ENCODE results near the gene AATK. TPM values are rescaled to one million over a fixed set of nuclear protein-coding genes. Genes with fewer than 3 reads are reported as not detected.

AATK gene
- total RNA-seq, 1 experiment from 2014 or later, result not detected

DNA sequence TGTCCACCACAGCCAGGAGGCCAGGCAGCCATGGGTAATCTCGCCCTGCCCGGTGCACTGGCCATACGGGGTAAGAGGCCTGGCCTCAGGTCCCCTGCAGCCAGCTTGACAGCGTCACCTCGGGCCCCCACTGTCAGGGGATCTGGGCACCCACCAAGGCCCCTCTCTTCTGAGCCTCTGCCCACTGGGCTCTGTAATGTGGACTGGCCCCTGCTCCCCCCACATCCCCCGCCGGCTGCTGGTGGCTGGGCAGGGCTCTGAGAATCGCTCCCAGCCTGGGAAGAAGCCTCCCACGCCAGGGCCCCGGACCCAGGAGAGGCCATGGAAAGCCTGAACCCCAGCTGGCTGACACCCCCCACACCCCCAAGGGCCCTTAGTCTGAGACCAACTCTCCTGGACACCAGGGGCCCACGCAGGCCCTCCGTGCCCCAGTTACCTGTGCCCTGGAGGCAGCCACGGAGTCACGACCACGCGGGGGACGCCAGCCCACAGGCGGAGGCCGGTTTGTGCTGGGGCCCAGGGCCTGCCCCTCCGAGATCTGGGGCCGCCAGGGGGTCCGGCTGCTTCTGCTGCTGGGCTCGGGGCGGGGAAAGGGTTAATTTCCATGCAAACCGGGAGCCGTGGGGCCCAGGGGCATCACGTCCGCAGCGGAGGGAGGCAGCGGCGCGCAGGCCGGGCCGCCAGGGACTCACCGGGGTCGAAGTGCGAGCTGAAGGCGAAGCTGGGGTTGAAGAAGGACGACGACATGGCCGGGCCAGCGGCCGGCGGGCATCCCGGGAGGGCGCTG, 582 bp downstream of the AATK start, which contains the start of gene PVALEF:
Gene PVALEF, plus strand, starts transcription at position 262 of the 787 bp plus-strand sequence. CDS start 15,720 bp downstream, outside the sequence.
- intact Hi-C loops (cut with micrococcal nuclease; ENCODE audit: unreplicated experiment), result no loop called here
- no peaks in the 10 kb centered on the region for H3K36me3 Mint-ChIP-seq (ENCODE audit: insufficient read depth, unreplicated experiment)
- no peaks in the 10 kb centered on the region for H3K9me3 Mint-ChIP-seq (ENCODE audit: low read depth, unreplicated experiment)
- DNase-seq, result no peak
- CTCF ChIA-PET, result no interaction called here
- peak within 1 kb of the TSS; percentile 64 for H3K4me3 Mint-ChIP-seq (ENCODE audit: low read depth, unreplicated experiment)
- no peak within 1 kb of the TSS for H3K27ac Mint-ChIP-seq (ENCODE audit: unreplicated experiment)
- peaks cover 53% of the 10 kb centered on the region for H3K27me3 Mint-ChIP-seq (ENCODE audit: unreplicated experiment)
- TF ChIP-seq, protein P1, sequence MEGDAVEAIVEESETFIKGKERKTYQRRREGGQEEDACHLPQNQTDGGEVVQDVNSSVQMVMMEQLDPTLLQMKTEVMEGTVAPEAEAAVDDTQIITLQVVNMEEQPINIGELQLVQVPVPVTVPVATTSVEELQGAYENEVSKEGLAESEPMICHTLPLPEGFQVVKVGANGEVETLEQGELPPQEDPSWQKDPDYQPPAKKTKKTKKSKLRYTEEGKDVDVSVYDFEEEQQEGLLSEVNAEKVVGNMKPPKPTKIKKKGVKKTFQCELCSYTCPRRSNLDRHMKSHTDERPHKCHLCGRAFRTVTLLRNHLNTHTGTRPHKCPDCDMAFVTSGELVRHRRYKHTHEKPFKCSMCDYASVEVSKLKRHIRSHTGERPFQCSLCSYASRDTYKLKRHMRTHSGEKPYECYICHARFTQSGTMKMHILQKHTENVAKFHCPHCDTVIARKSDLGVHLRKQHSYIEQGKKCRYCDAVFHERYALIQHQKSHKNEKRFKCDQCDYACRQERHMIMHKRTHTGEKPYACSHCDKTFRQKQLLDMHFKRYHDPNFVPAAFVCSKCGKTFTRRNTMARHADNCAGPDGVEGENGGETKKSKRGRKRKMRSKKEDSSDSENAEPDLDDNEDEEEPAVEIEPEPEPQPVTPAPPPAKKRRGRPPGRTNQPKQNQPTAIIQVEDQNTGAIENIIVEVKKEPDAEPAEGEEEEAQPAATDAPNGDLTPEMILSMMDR (IDR thresholded peaks at IDR 0.05; ENCODE audit: unreplicated experiment), result no peak
- BruUV-seq (replicated peaks), result no TSS peak
- H3K4me1 Mint-ChIP-seq (ENCODE audit: low read depth, unreplicated experiment), result no peaks in the 10 kb centered on the region

DNA sequence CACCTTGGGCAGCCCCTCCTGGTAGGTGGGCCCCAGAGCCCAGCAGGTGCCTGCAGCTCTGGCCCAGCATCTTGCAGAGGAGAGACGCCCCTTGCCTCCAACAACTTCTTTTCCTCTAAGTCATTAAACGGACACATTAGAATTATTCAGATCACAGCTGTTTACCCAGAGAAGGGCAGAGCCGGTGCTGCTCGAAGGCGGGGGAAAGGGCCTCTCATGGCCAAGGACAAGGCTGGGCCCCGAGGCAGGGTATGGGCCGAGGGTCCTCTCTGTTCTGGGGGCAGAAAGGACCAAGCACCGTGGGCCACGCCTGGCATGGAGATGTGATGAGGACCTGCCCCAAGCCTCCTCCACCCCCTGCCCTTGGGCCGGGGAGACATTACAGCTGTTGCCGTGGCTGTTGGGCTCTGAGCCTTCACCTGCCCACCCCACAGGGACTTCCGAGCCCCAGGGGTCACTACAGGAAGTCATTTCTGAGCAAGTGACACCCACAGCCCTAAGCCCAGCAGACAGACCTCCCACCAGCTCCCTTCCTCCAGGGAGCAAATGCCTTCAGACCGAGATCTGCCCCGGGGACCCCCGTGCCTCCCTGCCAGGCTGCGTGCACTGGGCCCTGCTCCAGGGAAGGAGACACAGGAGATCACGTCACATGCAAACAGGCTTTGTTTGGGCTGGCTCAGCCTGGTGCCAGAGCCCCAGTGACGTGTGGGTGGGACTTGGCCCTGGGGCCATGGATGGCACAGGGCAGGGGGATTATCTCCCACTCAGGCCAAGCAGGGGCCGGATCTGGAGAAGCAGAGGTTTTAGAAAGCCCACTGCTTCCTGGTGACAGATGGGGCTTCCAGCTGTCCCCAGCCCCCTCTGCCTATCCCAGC, 1.4 kb downstream of the AATK start:
- TF ChIP-seq, protein P1 (IDR thresholded peaks at IDR 0.05; ENCODE audit: unreplicated experiment), result no peak
- CTCF ChIA-PET, result interaction anchor here (0.6 kb wide), 2 partner anchors 17 to 18 kb away, joined by 5 to 8 read pairs; no protein-coding TSS in a partner anchor
- Mint-ChIP-seq H3K27me3 (ENCODE audit: unreplicated experiment) (peaks cover 55% of the 10 kb centered on the region), H3K9me3 (ENCODE audit: low read depth, unreplicated experiment) (no peaks in the 10 kb centered on the region), H3K36me3 (ENCODE audit: insufficient read depth, unreplicated experiment) (no peaks in the 10 kb centered on the region), H3K27ac (ENCODE audit: unreplicated experiment) (no peak overlapping the region), H3K4me1 (ENCODE audit: low read depth, unreplicated experiment) (no peaks in the 10 kb centered on the region), H3K4me3 (ENCODE audit: low read depth, unreplicated experiment) (no peak overlapping the region)
- no TSS peak for BruUV-seq (replicated peaks)
- intact Hi-C loops (cut with micrococcal nuclease; ENCODE audit: unreplicated experiment), result no loop called here
- no peak for DNase-seq

DNA sequence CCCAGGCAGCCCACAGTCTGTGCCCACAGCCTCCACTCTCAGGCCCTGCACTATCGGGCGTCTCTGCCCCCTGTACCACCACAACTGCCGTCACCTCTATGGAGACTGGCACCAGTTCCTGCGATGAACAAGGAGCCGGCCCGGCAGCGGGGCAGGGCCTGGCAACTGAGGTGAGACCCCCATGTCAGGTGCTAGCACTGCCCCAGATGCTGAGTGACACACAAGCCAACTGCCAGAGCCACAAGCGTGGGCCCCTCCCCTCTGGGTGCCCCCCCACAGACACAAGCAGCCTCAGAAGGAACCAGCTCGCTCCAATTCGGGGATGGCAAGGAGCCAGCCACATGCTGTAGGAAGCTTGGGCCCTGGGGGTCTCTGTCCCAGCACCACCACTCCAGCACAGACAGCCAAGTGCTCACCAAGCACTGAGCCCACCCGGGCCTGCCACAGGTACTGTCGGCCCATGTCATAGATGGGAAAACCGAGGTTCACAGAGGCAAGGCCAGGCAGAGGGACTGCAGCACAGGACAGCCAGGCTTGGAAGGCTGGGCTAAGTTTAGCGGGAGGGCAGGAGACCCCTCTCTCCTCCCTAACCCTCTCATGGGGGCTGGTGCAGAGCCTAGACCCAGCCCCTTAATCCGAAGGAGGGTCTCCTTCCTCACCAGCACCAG, 2.2 kb downstream of the AATK start:
- no peaks in the 10 kb centered on the region for H3K9me3 Mint-ChIP-seq (ENCODE audit: low read depth, unreplicated experiment)
- intact Hi-C loops (cut with micrococcal nuclease; ENCODE audit: unreplicated experiment), result no loop called here
- H3K4me3 Mint-ChIP-seq (ENCODE audit: low read depth, unreplicated experiment), result no peak overlapping the region
- CTCF ChIA-PET, result interaction anchor here (0.6 kb wide), 1 partner anchor 16 kb away, joined by 8 read pairs; no protein-coding TSS in a partner anchor
- H3K4me1 Mint-ChIP-seq (ENCODE audit: low read depth, unreplicated experiment), result no peaks in the 10 kb centered on the region
- TF ChIP-seq, protein P1 (IDR thresholded peaks at IDR 0.05; ENCODE audit: unreplicated experiment), result no peak
- peaks cover 62% of the 10 kb centered on the region for H3K27me3 Mint-ChIP-seq (ENCODE audit: unreplicated experiment)
- BruUV-seq (replicated peaks), result no TSS peak
- H3K27ac Mint-ChIP-seq (ENCODE audit: unreplicated experiment), result no peak overlapping the region
- no peak for DNase-seq
- no peaks in the 10 kb centered on the region for H3K36me3 Mint-ChIP-seq (ENCODE audit: insufficient read depth, unreplicated experiment)

DNA sequence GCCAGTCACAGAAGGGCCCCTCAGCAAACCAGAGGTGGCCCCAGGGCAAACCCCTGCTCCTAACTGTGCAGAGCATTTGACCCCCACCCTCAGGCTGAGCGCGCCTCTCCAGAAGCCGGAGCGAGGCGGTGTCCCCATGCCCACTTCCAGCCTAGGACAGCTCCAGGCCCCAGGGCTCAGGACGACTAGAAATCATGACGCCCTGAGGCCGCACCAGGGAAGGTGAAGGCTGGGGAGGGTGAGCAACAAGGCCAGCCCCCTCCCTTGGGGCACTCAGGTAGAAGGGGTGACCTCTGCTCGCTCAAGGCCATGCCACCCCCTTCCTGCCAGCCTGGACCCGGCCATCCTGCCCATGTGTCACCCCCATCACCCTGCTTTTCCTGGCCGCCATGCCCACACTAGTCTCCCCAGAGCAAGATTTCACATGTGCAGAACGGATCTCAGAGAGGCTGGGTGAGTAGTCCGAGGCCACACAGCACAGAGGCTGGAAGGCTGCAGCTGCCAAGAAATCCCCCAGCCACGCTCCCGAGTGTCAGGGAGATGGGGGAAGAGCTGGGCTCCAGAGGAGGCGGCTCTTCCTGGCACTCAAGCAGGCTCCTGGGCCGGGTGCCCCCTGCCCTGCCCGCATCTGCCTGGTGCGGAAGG, 2.8 kb downstream of the AATK start:
- TF ChIP-seq, protein P1 (IDR thresholded peaks at IDR 0.05; ENCODE audit: unreplicated experiment), result no peak
- Mint-ChIP-seq H3K9me3 (ENCODE audit: low read depth, unreplicated experiment) (no peaks in the 10 kb centered on the region), H3K4me3 (ENCODE audit: low read depth, unreplicated experiment) (no peak overlapping the region), H3K27me3 (ENCODE audit: unreplicated experiment) (peaks cover 69% of the 10 kb centered on the region), H3K27ac (ENCODE audit: unreplicated experiment) (no peak overlapping the region), H3K4me1 (ENCODE audit: low read depth, unreplicated experiment) (no peaks in the 10 kb centered on the region), H3K36me3 (ENCODE audit: insufficient read depth, unreplicated experiment) (no peaks in the 10 kb centered on the region)
- no peak for DNase-seq
- BruUV-seq (replicated peaks), result no TSS peak
- intact Hi-C loops (cut with micrococcal nuclease; ENCODE audit: unreplicated experiment), result no loop called here
- CTCF ChIA-PET, result no interaction called here
